Spleen (tissue), 11 donors: ENCODE data around the gene VWC2. TPM values are rescaled to one million over a fixed set of nuclear protein-coding genes. Genes with fewer than 3 reads are reported as not detected.

ENCODE experiments used
- DNase-seq: peaks from one replicate; pipeline ENCODE4 v3.0.0-alpha.2; 2020
- H3K27ac ChIP-seq, 8 donors: fragments of 200-600 bp; sonication (generic) in 7 of 8; 1 replicate in 4 of 8; 2 replicates in 4 of 8; pipeline versions ENCODE4 v1.5.0 to v1.8.0; 2016 to 2021; ENCODE audit warnings: inconsistent platforms in 4 of 8, mild to moderate bottlenecking in 4 of 8, moderate library complexity in 1 of 8
- H3K27me3 ChIP-seq, 7 donors: fragments of 200-600 bp; sonication (generic) in 6 of 7; replicated peaks in 1 of 7; 1 replicate in 4 of 7; 2 replicates in 3 of 7; pipeline versions ENCODE4 v1.5.0 to v1.8.0; 2016 to 2021; ENCODE audit warnings: inconsistent platforms in 3 of 7, mild to moderate bottlenecking in 1 of 7
- H3K36me3 ChIP-seq, 6 donors: fragments of 200-600 bp; sonication (generic) in 5 of 6; 1 replicate in 4 of 6; 2 replicates in 2 of 6; pipeline versions ENCODE4 v1.5.0 to v1.8.0; 2016 to 2021; ENCODE audit warnings: inconsistent platforms in 2 of 6
- H3K4me1 ChIP-seq, 6 donors: fragments of 200-600 bp; sonication (generic) in 5 of 6; 1 replicate in 3 of 6; 2 replicates in 3 of 6; pipeline versions ENCODE4 v1.5.0 to v1.8.0; 2016 to 2021; ENCODE audit warnings: inconsistent platforms in 3 of 6
- H3K4me3 ChIP-seq, 8 donors: fragments of 200-600 bp; sonication (generic) in 7 of 8; 1 replicate in 4 of 8; 2 replicates in 4 of 8; pipeline versions ENCODE4 v1.5.0 to v1.8.0; 2016 to 2021; ENCODE audit warnings: inconsistent platforms in 4 of 8, mild to moderate bottlenecking in 4 of 8, moderate library complexity in 2 of 8
- H3K9me3 ChIP-seq, 8 donors: fragments of 200-600 bp; sonication (generic) in 7 of 8; 1 replicate in 4 of 8; 2 replicates in 4 of 8; pipeline versions ENCODE4 v1.5.0 to v1.8.0; 2016 to 2021; ENCODE audit warnings: inconsistent platforms in 4 of 8
- CTCF ChIP-seq, 11 experiments: fragments of 200-600 bp in 7 of 11; fragments of 450-650 bp in 4 of 11; sonication (generic) in 4 of 11; IDR thresholded peaks in 8 of 11; conservative IDR thresholded peaks in 3 of 11; 1 replicate in 7 of 11; 2 replicates in 4 of 11; pipeline versions ENCODE4 v1.4.0 to v1.8.0; 2016 to 2021; ENCODE audit warnings: antibody characterized with exemption in 11 of 11, inconsistent platforms in 4 of 11, mild to moderate bottlenecking in 1 of 11
- POLR2A ChIP-seq, 3 donors: fragments of 450-650 bp; IDR thresholded peaks; one replicate each; pipeline ENCODE4 v1.5.1; 2017; ENCODE audit warnings: antibody characterized with exemption in 3 of 3, mild to moderate bottlenecking in 1 of 3
- POLR2AphosphoS5 ChIP-seq, 3 donors: sonication (generic); formaldehyde crosslinking; IDR thresholded peaks; one replicate each; pipeline ENCODE4 v1.5.1; 2017; ENCODE audit warnings: antibody characterized with exemption in 3 of 3
- WGBS, 5 donors: extraction: QIAGEN DNeasy Blood & Tissue Kit in 3 of 5; methylation state at CpG; one replicate each; pipeline versions ENCODE4 v1.1.5 to v1.1.7; 2013 to 2018; 5-methylcytosine and 5-hydroxymethylcytosine counted together
- intact Hi-C: fragments of 100-400 bp; cut with DNase I; formaldehyde crosslinking; loops from one replicate; pipeline ENCODE4 v1.15.0; 2023; ENCODE audit warnings: low total_unique reads
- polyA plus RNA-seq, 3 donors: library from polyadenylated mRNA; stranded (reverse); fragments of 200-250 nt; gene quantifications; one replicate each; pipeline ENCODE4 v1.2.1, GENCODE V29; 2013
- total RNA-seq, 7 donors: library from RNA; depleted of rRNA in 3 of 7; stranded (reverse); fragments of >200 nt in 3 of 7; fragmentation: NEBNext Ultra II Directional in 4 of 7; extraction: Animal tissue kit (Norgen Biotek cat#: 25700) in 4 of 7; gene quantifications; one replicate each; pipeline versions ENCODE4 v1.1.0 to v1.2.1, GENCODE V29; 2016 to 2021
- donor health status: healthy with polysubstance abuse.
- donor health status: DM: no; HTN: no; CAD: no; lungs with moderate emphysema.
- donor health status: DM: no; HTN: no; CAD: no.
- donor health status: Bipolar disorder and iron deficiency.
- donor health status: healthy.
- donor health status: DM: no; HTN: no; CAD: no.
- donor health status: DM: yes; HTN: yes; CAD: no.

The VWC2 gene
- total and polyA plus RNA-seq, 10 donors = under 0.01 to 0.11 (median 0.07) TPM; not detected in 7

- Histone ChIP-seq H3K36me3 (no peaks in the 10 kb centered on the region), H3K4me1 (peaks cover 0 to 34% (median 29%) of the 10 kb centered on the region in 6 donors), H3K27me3 (peaks cover 4 to 87% (median 42%) of the 10 kb centered on the region in 7 donors), H3K27ac (no peak overlapping the region), H3K4me3 (peak overlapping the region in 7 of 8 donors; percentile 26 to 62 (median 35)), H3K9me3 (no peaks in the 10 kb centered on the region)
- intact Hi-C loops = no loop called here
- no peak for DNase-seq
- 2 to 6% (median 4%) methylated on average over 22 to 56 of the region's 56 CpGs for WGBS, 5 donors
- TF ChIP-seq CTCF (IDR thresholded peaks at IDR 0.05 in 8 of 11, conservative IDR thresholded peaks at IDR 0.05 in 3 of 11) (no peak), POLR2A (IDR thresholded peaks at IDR 0.05) (no peak), POLR2AphosphoS5 (IDR thresholded peaks at IDR 0.05) (no peak)
Observed at GRCh38 chr7:49773936-49774458, 559 bp downstream of the VWC2 start.

- Histone ChIP-seq H3K4me3 (peak overlapping the region in 7 of 8 donors; percentile 26 to 62 (median 35)), H3K4me1 (peaks cover 0 to 34% (median 29%) of the 10 kb centered on the region in 6 donors), H3K27ac (no peak overlapping the region), H3K9me3 (no peaks in the 10 kb centered on the region), H3K36me3 (no peaks in the 10 kb centered on the region), H3K27me3 (peaks cover 4 to 85% (median 41%) of the 10 kb centered on the region in 7 donors)
- DNase-seq = peak; percentile 69
- TF ChIP-seq POLR2AphosphoS5 (IDR thresholded peaks at IDR 0.05) = no peak
- TF ChIP-seq CTCF (IDR thresholded peaks at IDR 0.05 in 8 of 11, conservative IDR thresholded peaks at IDR 0.05 in 3 of 11) = no peak
- no peak for TF ChIP-seq POLR2A (IDR thresholded peaks at IDR 0.05)
- intact Hi-C loops = no loop called here
- WGBS, 5 donors = 0 to 3% (median 2%) methylated on average over 34 to 36 of the region's 36 CpGs
Observed at GRCh38 chr7:49774459-49775064, 1.1 kb downstream of the VWC2 start.

- DNase-seq = peak; percentile 75
- Histone ChIP-seq H3K27me3 (peaks cover 4 to 79% (median 41%) of the 10 kb centered on the region in 7 donors), H3K36me3 (no peaks in the 10 kb centered on the region), H3K27ac (no peak overlapping the region), H3K4me3 (peak overlapping the region in 7 of 8 donors; percentile 26 to 62 (median 35)), H3K9me3 (no peaks in the 10 kb centered on the region), H3K4me1 (peaks cover 0 to 34% (median 29%) of the 10 kb centered on the region in 6 donors)
- 2 to 12% (median 3%) methylated on average over 39 to 106 of the region's 106 CpGs for WGBS, 5 donors
- no peak for TF ChIP-seq POLR2A (IDR thresholded peaks at IDR 0.05)
- no peak for TF ChIP-seq CTCF (IDR thresholded peaks at IDR 0.05 in 8 of 11, conservative IDR thresholded peaks at IDR 0.05 in 3 of 11)
- no peak for TF ChIP-seq POLR2AphosphoS5 (IDR thresholded peaks at IDR 0.05)
- intact Hi-C loops = no loop called here
Observed at GRCh38 chr7:49775065-49775948, 1.9 kb downstream of the VWC2 start.
